HG03108 (cell line): Measurements from ENCODE around the gene ANKRD24.
"Not testable (repeated sequence)": the region's sequence is repeated elsewhere in the genome, so short reads cannot be mapped to it uniquely, and the experiment has no call there.

Experiments
- ATAC-seq: cut with Tn5 transposase; IDR thresholded peaks from one replicate; pipeline ENCODE4 v1.9.1; 2021; ENCODE audit warnings: moderate library complexity; ENCODE audit not compliant: unreplicated experiment

The ANKRD24 gene

DNA sequence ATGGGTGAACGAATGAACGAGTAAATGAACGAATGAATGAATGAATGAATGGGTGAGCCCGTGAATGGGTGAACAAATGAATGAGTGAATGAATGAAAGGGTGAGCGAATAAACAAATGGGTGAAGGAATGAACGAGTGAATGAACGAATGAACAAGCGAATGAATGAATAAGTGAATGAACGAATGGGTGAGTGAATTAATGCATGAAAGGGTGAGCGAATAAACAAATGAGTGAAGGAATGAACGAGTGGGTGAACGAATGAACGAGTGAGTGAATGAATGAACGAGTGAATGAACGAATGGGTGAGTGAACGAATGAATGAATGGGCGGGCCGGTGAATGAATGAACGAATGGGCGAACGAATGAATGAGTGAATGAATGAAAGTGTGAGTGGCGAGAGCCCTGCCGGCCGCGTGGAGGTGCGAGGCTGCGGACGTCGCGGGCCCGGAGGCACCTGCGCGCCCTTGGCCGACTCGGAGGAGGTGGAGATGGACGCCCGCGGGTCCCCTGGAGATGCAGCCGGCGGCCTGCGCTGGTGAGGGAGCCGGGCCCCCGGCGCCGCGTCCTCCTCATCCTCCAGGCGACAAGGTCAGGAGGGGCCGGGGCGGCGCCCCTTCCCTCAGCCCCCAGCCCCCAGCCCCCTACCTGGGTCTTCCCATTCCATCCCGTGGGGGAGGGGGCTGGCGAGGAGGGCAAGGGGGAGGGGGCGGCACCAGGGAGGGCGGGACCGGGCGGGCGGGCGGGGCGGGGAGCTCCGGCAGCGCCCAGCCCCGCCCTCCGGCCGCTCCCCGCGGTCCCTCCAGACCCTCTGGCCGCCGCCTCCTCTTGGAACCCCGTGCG lies 15.4 kb downstream of the ANKRD24 start:
- ATAC-seq: no peak

DNA sequence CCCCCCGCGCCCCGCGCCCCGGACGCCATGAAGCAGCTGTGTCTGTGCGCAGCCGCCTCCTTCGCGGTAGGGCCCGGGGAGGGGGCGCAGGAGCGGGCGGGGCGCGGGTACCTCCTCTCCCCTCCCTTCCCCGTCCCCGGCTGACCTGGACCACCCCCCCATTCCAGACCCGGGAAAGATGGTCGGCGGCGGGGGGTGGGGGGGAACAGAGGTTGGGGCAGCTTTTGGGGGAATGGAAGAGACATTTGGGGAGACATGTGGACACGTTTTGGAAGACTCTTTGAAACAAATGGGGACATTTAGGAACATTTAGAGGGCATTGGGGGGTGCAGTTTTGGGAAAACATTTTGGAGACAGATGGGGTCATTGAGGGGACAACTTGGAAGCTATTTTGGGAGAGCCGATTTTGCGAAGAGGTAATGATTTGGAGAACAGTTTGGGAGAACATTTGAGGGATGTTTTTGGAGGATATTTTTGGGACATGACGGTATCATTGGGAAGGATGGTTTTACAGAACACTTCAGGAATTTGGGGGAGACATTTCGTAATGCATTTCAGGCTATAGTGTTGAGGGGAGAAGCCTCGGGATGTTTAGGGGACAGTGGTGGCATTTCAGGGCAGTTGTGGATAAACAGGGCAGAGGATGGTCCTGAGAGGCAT lies 16.1 kb downstream of the ANKRD24 start:
- no peak for ATAC-seq

DNA sequence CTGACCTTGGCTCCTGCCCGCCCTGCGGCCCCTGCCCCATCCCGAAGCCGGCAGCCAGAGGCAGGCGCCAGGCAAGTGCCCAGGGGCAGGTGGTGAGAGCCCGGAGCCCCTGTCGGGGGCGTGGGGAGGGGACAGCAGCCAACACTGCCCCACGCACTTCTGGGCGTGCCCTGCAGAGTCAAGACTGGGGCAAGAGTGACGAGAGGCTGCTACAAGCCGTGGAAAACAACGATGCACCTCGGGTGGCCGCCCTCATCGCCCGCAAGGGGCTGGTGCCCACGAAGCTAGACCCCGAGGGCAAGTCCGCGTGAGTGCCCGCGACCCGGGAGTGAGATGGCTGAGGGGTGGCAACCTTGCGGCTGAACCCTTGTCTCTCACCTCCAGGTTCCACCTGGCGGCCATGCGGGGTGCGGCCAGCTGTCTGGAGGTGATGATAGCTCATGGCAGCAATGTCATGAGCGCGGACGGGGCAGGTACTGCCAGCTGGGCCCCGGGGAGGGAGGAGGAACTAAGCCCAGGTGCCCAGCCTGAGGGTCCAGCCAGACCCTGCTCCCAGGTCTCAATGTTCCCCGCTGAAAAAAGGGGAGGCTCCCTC lies 17.3 kb downstream of the ANKRD24 start:
- ATAC-seq: no peak

DNA sequence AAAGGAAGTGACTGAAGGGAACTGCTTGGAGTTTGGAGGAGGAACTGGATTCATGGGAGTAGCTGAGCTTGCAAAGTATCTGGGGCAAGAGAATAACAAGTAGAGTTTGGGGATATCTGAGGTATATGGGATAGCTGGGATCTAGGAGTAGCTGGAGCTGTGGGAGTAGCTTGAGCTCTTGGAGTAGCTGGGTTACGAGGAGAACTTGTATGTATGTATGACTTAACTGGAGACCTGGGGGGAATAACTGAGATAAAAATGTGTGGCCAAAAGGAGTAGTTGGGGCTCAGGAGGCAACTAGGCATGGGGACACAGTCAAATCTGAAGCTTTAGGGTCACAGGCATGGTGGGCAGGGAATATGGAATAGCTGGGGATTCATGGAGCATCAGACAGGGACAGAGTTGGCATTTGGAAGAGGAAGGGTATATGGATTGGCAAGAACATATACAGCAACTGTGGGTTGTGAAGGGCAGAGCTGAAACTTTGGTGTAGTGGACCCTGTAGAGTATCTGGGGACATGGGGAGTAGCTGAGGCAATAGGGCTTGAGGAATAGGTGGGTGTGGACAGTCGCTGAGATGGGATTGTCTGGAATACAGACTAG lies 18.6 kb downstream of the ANKRD24 start:
- no peak for ATAC-seq

DNA sequence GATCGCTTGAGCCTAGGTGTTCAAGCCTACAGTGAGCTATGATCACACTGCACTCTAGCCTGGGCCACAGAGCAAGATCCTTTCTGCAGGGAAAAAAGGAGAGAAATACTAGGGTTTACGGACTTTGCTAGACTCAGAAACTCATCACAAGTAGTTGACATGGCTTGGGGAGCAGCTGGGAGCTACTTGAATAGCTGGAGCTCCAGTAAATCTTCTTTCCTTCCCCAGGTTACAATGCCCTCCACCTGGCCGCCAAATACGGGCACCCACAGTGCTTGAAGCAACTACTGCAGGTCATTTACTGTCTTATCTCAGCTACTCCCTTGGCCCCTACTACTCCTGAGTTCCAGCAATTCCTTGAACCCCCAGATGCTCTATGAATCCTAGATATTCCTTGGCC lies 19.3 kb downstream of the ANKRD24 start:
- no peak for ATAC-seq

DNA sequence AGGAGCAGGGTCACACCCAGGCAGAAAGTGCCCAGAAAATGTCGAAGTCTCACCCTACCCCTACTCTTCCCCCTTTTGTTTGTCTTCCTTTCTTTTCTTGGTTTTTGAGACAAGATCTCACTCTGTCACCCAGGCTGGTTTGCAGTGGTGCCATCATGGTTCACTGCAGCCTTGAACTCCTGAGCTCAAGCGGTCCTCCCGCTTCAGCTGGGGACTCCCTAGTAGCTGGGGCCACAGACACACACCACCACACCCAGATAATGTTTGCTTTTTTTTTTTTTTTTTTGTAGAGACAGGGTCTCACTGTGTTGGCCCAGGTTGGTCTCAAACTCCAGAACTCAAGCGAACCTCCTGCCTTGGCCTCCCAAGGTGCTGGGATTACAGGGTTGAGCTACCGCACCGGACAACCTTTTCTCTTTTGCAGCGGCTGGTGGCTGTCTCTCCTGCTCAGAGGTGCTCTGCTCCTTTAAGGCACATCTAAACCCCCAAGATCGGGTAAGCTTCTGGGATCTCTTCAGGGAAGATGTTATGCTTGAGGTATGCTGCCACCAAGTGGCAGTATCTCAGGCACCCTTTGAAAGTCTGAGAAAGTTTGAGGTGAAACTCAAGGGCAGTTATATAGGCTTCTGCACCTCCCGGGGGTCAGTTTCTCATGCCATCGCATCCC lies 24.5 kb downstream of the ANKRD24 start:
- ATAC-seq: no peak

DNA sequence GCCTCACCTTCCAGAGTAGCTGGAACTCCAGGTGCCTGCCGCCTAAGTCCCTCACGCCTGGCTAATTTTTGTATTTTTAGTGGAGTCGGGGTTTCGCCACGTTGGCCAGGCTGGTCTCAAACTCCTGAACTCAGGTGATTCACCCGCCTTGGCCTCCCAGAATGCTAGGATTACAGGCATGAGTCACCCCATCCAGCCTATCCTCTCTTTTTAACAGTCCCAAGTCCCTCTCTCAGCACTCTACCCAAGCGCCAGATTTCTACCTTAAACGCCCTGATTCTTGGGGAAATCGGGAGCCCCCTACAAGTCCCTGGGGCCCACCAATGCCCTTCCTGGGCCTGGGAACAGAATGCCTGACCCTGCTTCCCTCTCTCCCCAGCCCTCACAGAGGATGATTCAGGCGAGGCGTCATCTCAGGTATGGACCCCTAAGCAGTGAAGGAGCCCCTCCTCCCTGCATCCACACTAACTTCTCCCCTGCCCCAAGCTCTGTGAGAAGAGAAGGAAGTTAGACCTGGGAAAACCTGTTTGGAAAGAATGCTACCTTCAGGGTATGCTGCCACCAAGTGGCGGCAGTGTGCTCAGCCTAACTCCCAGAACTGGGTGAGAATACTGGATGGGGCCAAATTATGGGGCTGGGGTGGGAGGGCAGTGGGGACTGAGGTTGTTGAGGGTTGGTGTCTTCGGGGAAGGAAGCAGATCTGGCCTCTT lies 26.1 kb downstream of the ANKRD24 start:
- no peak for ATAC-seq

DNA sequence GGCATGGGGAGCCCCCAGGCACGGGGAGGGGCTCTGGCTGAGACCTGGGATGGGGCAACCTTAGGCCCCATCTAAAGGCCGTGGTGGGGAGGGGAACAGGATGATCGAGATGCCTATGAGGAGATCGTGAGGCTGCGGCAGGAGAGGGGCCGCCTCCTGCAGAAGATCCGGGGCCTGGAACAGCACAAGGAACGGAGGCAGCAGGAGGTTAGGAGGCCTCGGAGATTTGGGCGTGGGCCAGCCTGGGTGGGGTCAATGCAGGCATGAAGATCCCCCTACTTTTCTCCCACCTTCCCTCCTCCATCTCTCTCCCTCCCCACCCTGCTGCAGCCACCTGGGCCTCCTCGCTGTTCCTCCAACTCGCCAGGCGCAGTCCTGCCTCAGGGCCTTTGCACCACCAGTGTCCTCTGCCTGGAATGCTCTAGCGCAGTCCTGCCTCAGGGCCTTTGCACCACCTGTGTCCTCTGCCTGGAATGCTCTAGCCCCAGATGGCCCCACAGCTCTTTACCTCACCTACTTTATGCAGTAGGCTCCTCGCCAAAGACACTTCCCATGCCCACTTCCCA lies 27.8 kb downstream of the ANKRD24 start:
- ATAC-seq: no peak

DNA sequence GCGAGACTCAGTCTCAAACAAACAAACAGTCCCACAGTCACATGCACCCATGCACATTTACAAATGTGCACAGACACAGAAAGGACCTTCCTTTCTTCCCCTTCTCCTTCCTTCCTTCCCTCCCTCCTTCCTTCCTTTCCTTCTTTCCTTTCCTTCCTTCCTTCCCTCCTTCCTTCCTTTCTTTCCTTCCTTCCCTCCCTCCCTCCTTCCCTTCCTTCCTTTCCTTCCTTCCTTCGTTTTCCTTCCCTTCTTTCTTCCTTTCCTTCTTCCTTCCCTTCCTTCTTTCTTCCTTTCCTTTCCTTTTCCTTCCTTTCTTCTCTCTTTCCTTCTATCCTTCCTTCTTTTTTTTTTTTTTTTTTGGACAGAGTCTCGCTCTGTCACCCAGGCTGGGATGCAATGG lies 30.6 kb downstream of the ANKRD24 start:
- ATAC-seq: no peak

DNA sequence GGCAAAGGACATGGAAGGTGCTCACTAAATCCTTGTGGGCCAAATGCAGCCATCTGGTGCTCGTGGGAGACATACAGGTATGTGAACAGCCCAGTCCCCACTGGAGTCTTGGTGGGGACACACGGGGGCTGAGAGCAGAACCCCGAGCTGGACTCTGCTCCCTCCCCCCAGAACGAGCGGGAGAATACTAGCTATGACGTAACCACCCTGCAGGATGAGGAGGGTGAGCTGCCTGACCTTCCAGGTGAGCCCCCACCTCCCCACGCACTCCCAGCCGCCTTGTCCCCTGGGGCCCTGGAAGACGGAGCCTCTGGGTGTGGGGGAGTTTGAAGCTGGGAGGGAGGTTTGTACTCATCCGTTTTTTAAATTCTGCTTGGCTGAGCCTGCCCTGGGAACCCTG lies 33.3 kb downstream of the ANKRD24 start:
- ATAC-seq: no peak

DNA sequence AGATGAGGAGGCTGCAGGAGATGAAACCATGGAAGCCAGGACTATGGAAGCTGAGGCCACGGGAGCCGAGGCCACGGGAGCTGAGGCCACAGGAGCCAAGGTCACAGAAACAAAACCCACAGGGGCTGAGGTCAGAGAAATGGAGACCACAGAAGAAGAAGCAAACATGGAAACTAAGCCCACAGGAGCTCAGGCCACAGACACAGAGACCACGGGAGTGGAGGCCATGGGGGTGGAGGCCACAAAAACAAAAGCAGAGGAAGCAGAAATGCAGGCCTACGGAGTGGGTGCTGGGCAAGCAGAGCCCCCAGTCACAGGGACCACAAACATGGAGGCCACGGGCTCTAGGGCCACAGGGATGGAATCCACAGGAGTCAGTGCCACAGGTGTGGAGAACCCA lies 34.4 kb downstream of the ANKRD24 start:
- no peak for ATAC-seq

DNA sequence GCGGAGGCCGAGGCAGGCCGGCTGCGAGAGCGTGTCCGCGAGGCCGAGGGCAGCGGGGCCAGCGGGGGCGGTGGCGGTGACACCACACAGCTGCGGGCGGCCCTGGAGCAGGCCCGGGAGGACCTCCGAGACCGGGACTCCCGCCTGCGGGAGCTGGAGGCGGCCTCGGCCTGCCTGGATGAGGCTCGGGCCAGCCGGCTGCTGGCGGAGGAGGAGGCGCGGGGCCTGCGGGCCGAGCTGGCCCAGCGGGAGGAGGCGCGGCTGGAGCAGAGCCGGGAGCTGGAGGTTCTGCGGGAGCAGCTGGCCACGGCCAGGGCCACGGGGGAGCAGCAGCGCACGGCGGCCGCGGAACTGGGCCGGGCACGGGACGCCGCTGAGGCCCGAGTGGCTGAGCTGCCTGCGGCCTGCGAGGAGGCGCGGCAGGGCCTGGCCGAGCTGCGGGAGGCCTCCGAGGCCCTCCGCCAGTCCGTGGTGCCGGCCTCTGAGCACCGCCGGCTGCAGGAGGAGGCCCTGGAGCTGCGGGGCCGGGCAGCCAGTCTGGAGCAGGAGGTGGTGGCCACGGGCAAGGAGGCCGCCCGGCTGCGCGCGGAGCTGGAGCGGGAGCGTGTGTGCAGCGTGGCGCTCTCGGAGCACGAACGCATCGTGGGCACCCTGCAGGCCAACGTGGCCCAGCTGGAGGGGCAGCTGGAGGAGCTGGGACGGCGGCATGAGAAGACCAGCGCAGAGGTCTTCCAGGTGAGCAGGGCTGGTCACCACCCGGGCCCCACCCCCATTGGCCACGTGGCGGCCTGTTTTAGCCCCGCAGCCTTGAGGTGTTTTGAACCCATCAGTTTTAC lies 35.2 kb downstream of the ANKRD24 start:
- no peak for ATAC-seq

DNA sequence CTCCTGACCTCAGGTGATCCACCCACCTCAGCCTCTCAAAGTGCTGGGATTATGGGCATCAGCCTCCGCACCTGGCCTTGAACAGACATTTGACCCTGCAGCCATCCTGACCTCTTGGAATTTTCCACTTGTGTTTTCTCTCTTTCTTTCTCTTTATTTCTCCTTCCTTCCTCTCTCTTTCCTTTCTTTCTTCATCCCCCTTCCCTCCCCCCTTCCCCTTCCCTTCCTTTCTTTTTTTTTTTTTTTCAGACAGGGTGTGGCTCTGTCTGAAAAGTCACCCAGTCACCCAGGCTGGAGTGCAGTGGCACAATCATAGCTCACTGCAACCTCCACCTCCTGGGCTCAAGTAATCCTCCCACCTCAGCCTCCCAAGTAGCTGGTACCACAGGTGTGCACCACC lies 36.0 kb downstream of the ANKRD24 start:
- ATAC-seq: not testable (repeated sequence)

DNA sequence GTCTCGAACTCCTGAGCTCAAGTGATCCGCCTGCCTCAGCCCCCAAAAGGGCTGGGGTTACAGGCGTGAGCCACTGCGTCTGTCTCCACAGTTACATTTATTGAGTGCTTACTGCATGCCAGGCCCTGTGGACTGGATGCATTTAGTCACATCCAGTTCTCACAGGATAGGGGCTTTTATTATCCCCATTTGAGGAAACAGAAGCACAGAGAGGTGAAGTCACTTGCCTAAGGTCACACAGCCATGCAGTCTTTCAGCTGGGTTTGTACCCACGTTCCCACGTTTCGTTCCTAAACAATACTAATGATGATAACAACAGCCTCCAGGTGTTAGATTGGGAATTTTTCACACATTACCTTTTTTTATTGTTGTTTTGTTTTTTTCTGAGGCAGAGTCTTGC lies 37.7 kb downstream of the ANKRD24 start:
- ATAC-seq: no peak

DNA sequence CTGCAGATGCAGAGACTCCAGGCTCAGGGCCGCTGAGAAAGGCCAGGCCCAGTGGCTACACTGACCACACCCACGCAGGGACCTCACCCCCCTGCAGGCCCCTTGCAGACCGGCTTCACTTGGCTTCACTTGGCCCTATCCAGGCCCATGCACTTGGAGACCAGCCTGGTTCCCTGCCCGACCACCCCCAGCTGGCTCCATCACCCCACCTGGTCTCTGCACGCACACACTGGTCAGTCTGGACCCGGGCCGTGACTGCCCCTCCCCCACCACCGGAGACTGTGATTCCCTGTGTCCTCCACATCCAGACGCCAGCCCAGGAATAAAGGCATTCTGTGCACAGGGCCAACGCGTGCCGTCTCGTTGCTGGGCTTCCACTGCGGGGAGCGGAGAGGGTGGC lies 42.0 kb downstream of the ANKRD24 start:
- no peak for ATAC-seq

DNA sequence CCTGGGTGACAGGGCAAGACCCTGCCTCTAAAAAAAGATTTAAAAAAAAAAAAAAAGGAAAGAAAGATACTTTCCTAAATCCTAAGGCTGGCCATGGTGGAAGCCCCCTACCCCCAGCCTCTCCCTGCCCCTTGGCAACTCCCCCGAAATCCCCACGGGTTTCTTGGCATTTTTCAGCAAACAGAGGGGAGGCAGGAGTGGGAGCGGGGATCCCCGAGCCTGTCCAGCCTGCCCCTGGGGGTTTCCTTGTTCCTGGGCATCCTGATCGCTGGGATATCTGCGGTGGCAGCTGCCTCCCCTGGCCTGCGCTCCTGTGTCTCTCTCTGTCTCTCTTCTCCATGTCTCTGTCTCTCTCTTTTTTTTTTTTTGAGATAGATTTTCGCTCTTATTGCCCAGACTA lies 43.4 kb downstream of the ANKRD24 start:
- no peak for ATAC-seq

DNA sequence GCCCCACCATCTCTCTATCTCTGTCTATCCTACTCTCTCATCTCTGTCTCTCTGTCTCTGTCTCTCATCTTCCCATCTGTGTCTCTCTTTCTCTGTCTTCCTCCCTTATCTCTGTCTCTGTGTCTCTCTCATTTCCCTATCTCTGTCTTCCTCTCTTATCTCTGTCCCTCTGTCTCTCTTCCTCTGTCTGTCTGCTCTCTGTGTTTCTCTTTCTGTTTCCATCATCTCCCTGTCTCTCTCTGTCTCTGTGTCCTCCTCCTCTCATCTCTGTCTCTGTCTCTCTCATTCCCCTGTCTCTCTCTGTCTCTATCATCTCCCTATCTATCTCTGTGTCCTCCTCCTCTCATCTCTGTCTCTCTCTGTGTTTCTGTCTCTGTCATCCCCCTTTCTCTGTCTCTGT lies 45.3 kb downstream of the ANKRD24 start:
- no peak for ATAC-seq

DNA sequence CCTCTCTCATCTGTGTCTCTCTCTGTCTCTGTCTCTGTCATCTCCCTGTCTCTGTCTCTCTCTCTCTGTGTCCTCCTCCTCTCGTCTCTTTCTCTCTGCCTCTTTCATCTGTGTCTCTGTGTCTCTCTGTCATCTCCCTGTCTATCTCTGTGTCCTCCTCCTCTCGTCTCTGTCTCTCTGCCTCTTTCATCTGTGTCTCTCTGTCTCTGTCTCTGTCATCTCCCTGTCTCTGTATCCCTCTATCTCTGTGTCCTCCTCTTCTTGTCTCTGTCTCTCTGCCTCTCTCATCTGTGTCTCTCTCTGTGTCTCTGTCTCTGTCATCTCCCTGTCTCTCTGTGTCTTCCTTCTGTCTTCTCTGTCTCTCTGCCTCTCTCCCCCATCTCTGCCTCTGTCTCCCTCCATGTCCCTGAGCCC lies 46.3 kb downstream of the ANKRD24 start:
- ATAC-seq: no peak

DNA sequence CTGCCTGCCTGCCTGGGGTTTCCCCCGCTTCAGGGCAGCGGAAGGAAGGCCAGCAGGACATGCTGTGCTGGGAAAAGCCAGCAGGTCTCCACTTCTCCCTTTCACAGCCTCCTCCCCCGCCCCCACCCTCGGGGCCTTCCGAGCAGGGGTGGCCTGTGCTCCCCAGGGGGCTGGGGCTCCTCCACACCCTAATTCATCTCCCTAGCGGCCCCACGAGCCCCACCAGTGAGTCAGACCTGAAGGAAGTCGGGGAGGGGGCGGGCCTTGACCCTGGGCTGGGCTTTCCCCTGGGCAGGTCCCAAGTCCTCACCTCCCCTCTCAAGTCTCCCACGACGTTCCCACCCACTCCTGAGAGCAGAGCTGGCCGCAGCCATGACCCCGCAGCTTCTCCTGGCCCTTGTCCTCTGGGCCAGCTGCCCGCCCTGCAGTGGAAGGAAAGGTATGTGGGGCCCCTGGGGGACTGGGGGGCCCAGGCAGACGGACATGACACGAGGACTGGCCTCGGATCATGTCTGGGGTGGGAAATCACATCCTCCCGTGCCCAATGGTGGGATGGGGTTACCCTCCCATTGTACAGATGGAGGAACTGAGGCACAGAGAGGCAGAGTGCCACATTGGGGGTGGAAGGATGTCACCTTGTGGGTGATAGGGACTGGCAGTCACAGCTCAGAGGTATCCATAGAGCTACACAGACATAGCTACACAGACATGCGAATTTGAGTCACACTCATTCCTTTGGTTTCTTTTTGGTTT lies 46.9 kb downstream of the ANKRD24 start, which contains the start of gene EBI3:
Gene EBI3 (plus strand): TSS at position 345 of the 753 bp plus-strand sequence. CDS start 28 bp downstream, at position 373.
- ATAC-seq: peak; percentile 55
